ENCODE data around the gene LTBP1. TPM values are rescaled to one million over a fixed set of nuclear protein-coding genes. Genes with fewer than 3 reads are reported as not detected.

LTBP1 gene
- total RNA-seq, 6 experiments from 2014 or later, result 260 to 409 (median 335) TPM

GRCh38 chr2:33020883-33021282 lies 74.1 kb downstream of the LTBP1 start:
- H3K4me1 Mint-ChIP-seq (ENCODE audit: low read depth), result peaks cover 70% of the 10 kb centered on the region
- DNase-seq, result no peak
- no peaks in the 10 kb centered on the region; the same call in 1 of the 2 replicates for H3K27me3 Mint-ChIP-seq (ENCODE audit: insufficient read depth)
- no peak overlapping the region; the same call in 1 of the 2 replicates for H3K4me3 Mint-ChIP-seq
- peak overlapping the region; percentile 88 for H3K27ac Mint-ChIP-seq
- H3K9me3 Mint-ChIP-seq, result peaks cover 10% of the 10 kb centered on the region
- TF ChIP-seq CTCF (IDR thresholded peaks at IDR 0.05), result no peak
- peaks cover 24% of the 10 kb centered on the region for H3K36me3 Mint-ChIP-seq (ENCODE audit: low read depth)

GRCh38 chr2:33021542-33022227 lies 74.9 kb downstream of the LTBP1 start:
- TF ChIP-seq CTCF (IDR thresholded peaks at IDR 0.05), result no peak
- H3K27ac Mint-ChIP-seq, result peak overlapping the region; percentile 88
- peak; percentile 70 for DNase-seq

GRCh38 chr2:33022395-33022985 lies 75.7 kb downstream of the LTBP1 start:
- peaks cover 10% of the 10 kb centered on the region for H3K9me3 Mint-ChIP-seq
- peak overlapping the region; percentile 88 for H3K27ac Mint-ChIP-seq
- no peak for TF ChIP-seq CTCF (IDR thresholded peaks at IDR 0.05)
- H3K36me3 Mint-ChIP-seq (ENCODE audit: low read depth), result peaks cover 32% of the 10 kb centered on the region
- no peak for DNase-seq
- H3K4me1 Mint-ChIP-seq (ENCODE audit: low read depth), result peaks cover 65% of the 10 kb centered on the region
- H3K27me3 Mint-ChIP-seq (ENCODE audit: insufficient read depth), result no peaks in the 10 kb centered on the region; the same call in 1 of the 2 replicates
- H3K4me3 Mint-ChIP-seq, result peak overlapping the region; percentile 72

More at GRCh38 chr2:33021542-33022227, 74.9 kb downstream of the LTBP1 start:
- Mint-ChIP-seq H3K36me3 (ENCODE audit: low read depth) (peaks cover 26% of the 10 kb centered on the region), H3K27me3 (ENCODE audit: insufficient read depth) (no peaks in the 10 kb centered on the region; the same call in 1 of the 2 replicates), H3K4me3 (peak overlapping the region; percentile 72), H3K9me3 (peaks cover 10% of the 10 kb centered on the region), H3K4me1 (ENCODE audit: low read depth) (peaks cover 65% of the 10 kb centered on the region)

- Mint-ChIP-seq H3K27me3 (ENCODE audit: insufficient read depth) (no peaks in the 10 kb centered on the region; the same call in 1 of the 2 replicates), H3K4me1 (ENCODE audit: low read depth) (peaks cover 62% of the 10 kb centered on the region), H3K4me3 (peak overlapping the region; percentile 72), H3K9me3 (peaks cover 10% of the 10 kb centered on the region), H3K36me3 (ENCODE audit: low read depth) (peaks cover 35% of the 10 kb centered on the region), H3K27ac (peak overlapping the region; percentile 88)
- TF ChIP-seq CTCF (IDR thresholded peaks at IDR 0.05), result no peak
- DNase-seq, result peak; percentile 86
Observed at GRCh38 chr2:33022989-33023727, 76.4 kb downstream of the LTBP1 start.

GRCh38 chr2:33023728-33024500 lies 77.2 kb downstream of the LTBP1 start:
- peak overlapping the region; percentile 72 for H3K4me3 Mint-ChIP-seq
- no peak for DNase-seq
- peaks cover 33% of the 10 kb centered on the region for H3K36me3 Mint-ChIP-seq (ENCODE audit: low read depth)
- H3K4me1 Mint-ChIP-seq (ENCODE audit: low read depth), result peaks cover 54% of the 10 kb centered on the region
- TF ChIP-seq CTCF (IDR thresholded peaks at IDR 0.05), result no peak
- no peaks in the 10 kb centered on the region; the same call in 1 of the 2 replicates for H3K27me3 Mint-ChIP-seq (ENCODE audit: insufficient read depth)
- H3K27ac Mint-ChIP-seq, result peak overlapping the region; percentile 88
- H3K9me3 Mint-ChIP-seq, result peaks cover 10% of the 10 kb centered on the region

Measured in HFFc6 (cell line).